ENCODE data around the gene KCNK5.

KCNK5 gene

GRCh38 chr6:39228992-39229767 is at the start of gene KCNK5:
Gene KCNK5 (minus strand): TSS chr6:39229475. CDS start chr6:39229111, 364 bp downstream.
- no peak for DNase-seq (ENCODE audit: low read depth, low spot score)

- DNase-seq (ENCODE audit: low read depth, low spot score), result no peak
Observed at GRCh38 chr6:39276379-39276995, 47.2 kb upstream of the KCNK5 start.

- no peak for DNase-seq (ENCODE audit: low read depth, low spot score)
Observed at GRCh38 chr6:39274903-39275302, 45.6 kb upstream of the KCNK5 start.

GRCh38 chr6:39274471-39274870 is 45.2 kb upstream of the KCNK5 start:
- DNase-seq (ENCODE audit: low read depth, low spot score), result no peak

GRCh38 chr6:39273406-39273821 is 44.1 kb upstream of the KCNK5 start:
- DNase-seq (ENCODE audit: low read depth, low spot score), result no peak

GRCh38 chr6:39269961-39270360 is 40.7 kb upstream of the KCNK5 start:
- DNase-seq (ENCODE audit: low read depth, low spot score), result no peak

GRCh38 chr6:39268721-39269120 is 39.4 kb upstream of the KCNK5 start:
- DNase-seq (ENCODE audit: low read depth, low spot score), result no peak

GRCh38 chr6:39268171-39268570 is 38.9 kb upstream of the KCNK5 start:
- no peak for DNase-seq (ENCODE audit: low read depth, low spot score)

- no peak for DNase-seq (ENCODE audit: low read depth, low spot score)
Observed at GRCh38 chr6:39266782-39267355, 37.6 kb upstream of the KCNK5 start.

GRCh38 chr6:39266375-39266774 is 37.1 kb upstream of the KCNK5 start:
- DNase-seq (ENCODE audit: low read depth, low spot score), result no peak

- DNase-seq (ENCODE audit: low read depth, low spot score), result no peak
Observed at GRCh38 chr6:39263303-39264037, 34.2 kb upstream of the KCNK5 start.

- DNase-seq (ENCODE audit: low read depth, low spot score), result no peak
Observed at GRCh38 chr6:39261751-39262150, 32.5 kb upstream of the KCNK5 start.

GRCh38 chr6:39260953-39261352 is 31.7 kb upstream of the KCNK5 start:
- DNase-seq (ENCODE audit: low read depth, low spot score), result no peak

- DNase-seq (ENCODE audit: low read depth, low spot score), result no peak
Observed at GRCh38 chr6:39260456-39260855, 31.2 kb upstream of the KCNK5 start.

- DNase-seq (ENCODE audit: low read depth, low spot score), result no peak
Observed at GRCh38 chr6:39256294-39256940, 27.1 kb upstream of the KCNK5 start.

- no peak for DNase-seq (ENCODE audit: low read depth, low spot score)
Observed at GRCh38 chr6:39254999-39255535, 25.8 kb upstream of the KCNK5 start.

GRCh38 chr6:39251406-39251805 is 22.1 kb upstream of the KCNK5 start:
- DNase-seq (ENCODE audit: low read depth, low spot score), result no peak

GRCh38 chr6:39250507-39250906 is 21.2 kb upstream of the KCNK5 start:
- no peak for DNase-seq (ENCODE audit: low read depth, low spot score)

- no peak for DNase-seq (ENCODE audit: low read depth, low spot score)
Observed at GRCh38 chr6:39249278-39249677, 20.0 kb upstream of the KCNK5 start.

GRCh38 chr6:39247667-39248194 is 18.5 kb upstream of the KCNK5 start:
- no peak for DNase-seq (ENCODE audit: low read depth, low spot score)

GRCh38 chr6:39243809-39244208 is 14.5 kb upstream of the KCNK5 start:
- DNase-seq (ENCODE audit: low read depth, low spot score), result no peak
